ENCODE results near the gene FOXK2.

GRCh38 chr17:82630212-82630611, 110.7 kb downstream of the FOXK2 start:
- TF ChIP-seq POLR2A (IDR thresholded peaks at IDR 0.05; ENCODE audit: low read length) = no peak
- TF ChIP-seq GATA1 (IDR thresholded peaks at IDR 0.05; ENCODE audit: low read depth, low read length) = no peak

All from erythroblast (primary cell).